Heart right ventricle (tissue), 16 donors: ENCODE data around the gene TEC. TPM values are rescaled to one million over a fixed set of nuclear protein-coding genes. Genes with fewer than 3 reads are reported as not detected.

Experiments used
- ATAC-seq, 8 donors: fragments of 200-7000 bp; cut with Tn5 transposase; one replicate each; pipeline ENCODE4 v1.9.1; 2020; ENCODE audit warnings: mild to moderate bottlenecking in 8 of 8, moderate library complexity in 8 of 8, moderate number of reproducible peaks in 1 of 8
- DNase-seq, 2 donors: peaks; one replicate each; pipeline ENCODE4 v3.0.0-alpha.2; 2020
- H3K27ac ChIP-seq, 10 donors: fragments of 200-600 bp; sonication (generic) in 2 of 10; one replicate each; pipeline versions ENCODE4 v1.5.0 to v1.8.0; 2020 to 2022; ENCODE audit warnings: mild to moderate bottlenecking in 3 of 10
- H3K27me3 ChIP-seq, 7 donors: fragments of 200-600 bp; one replicate each; pipeline ENCODE4 v1.8.0; 2021 to 2022; ENCODE audit warnings: mild to moderate bottlenecking in 2 of 7
- H3K36me3 ChIP-seq, 9 donors: fragments of 200-600 bp; sonication (generic) in 1 of 9; one replicate each; pipeline versions ENCODE4 v1.5.0 to v1.8.0; 2020 to 2022; ENCODE audit warnings: mild to moderate bottlenecking in 2 of 9
- H3K4me1 ChIP-seq, 9 donors: fragments of 200-600 bp; sonication (generic) in 1 of 9; one replicate each; pipeline versions ENCODE4 v1.5.0 to v1.8.0; 2020 to 2022; ENCODE audit warnings: mild to moderate bottlenecking in 4 of 9
- H3K4me3 ChIP-seq, 10 donors: fragments of 200-600 bp; sonication (generic) in 2 of 10; one replicate each; pipeline versions ENCODE4 v1.5.0 to v1.8.0; 2020 to 2022; ENCODE audit warnings: mild to moderate bottlenecking in 7 of 10, moderate library complexity in 2 of 10
- H3K9me3 ChIP-seq, 11 donors: fragments of 200-600 bp in 10 of 11; sonication (generic) in 2 of 11; one replicate each; pipeline versions ENCODE4 v1.5.0 to v1.8.0; 2013 to 2022; ENCODE audit warnings: mild to moderate bottlenecking in 2 of 11, control low read depth in 1 of 11, moderate library complexity in 1 of 11
- CTCF ChIP-seq, 9 donors: fragments of 200-600 bp; sonication (generic) in 2 of 9; IDR thresholded peaks; one replicate each; pipeline versions ENCODE4 v1.5.0 to v1.8.0; 2021 to 2022; ENCODE audit warnings: antibody characterized with exemption in 9 of 9, mild to moderate bottlenecking in 5 of 9, moderate library complexity in 1 of 9
- WGBS, 2 donors: extraction: QIAGEN DNeasy Blood & Tissue Kit; methylation state at CpG; one replicate each; pipeline ENCODE4 v1.1.7; 2013; ENCODE audit warnings: inconsistent platforms in 1 of 2; 5-methylcytosine and 5-hydroxymethylcytosine counted together
- intact Hi-C, 10 donors: fragments of 100-400 bp; cut with DNase I; formaldehyde crosslinking; loops; one replicate each; pipeline versions ENCODE4 v1.11.1 to v1.14.2; 2022
- polyA plus RNA-seq, 2 donors: library from polyadenylated mRNA; stranded (reverse); fragments of 200-250 nt; gene quantifications; one replicate each; pipeline ENCODE4 v1.2.3, GENCODE V29; 2013
- total RNA-seq, 10 donors: library from RNA; stranded (reverse); fragmentation: NEBNext Ultra II Directional in 3 of 10; extraction: Animal tissue kit (Norgen Biotek cat#: 25700) in 3 of 10; gene quantifications; one replicate each; pipeline versions ENCODE4 v1.2.1 to v1.2.4, GENCODE V29; 2021 to 2023
- donor health status: Arrhythmogenic right ventricular cardiomyopathy.
- donor health status: ischemic (EF 13 %, LVEDD 7.1; RV severe dilation, severe dysfunction).
- donor health status: healthy with polysubstance abuse.
- donor health status: DM: no; HTN: yes; CAD: no.
- donor health status: DM: no; HTN: no; CAD: no.
- donor health status: ischemic (EF 25% LVEDD 6.9; RV normal size, moderate dysfunction).
- donor health status: ischemic (EF 25% LVEDD 5.7; RV mildly dilated, moderate dysfunction).
- donor health status: healthy.
- donor health status: DM: yes; HTN: yes; CAD: no.
- donor health status: Ischemic cardiomyopathy.
- donor health status: ischemic (EF 35%, LVEDD 5.7; RV mildly dilated, moderate dysfunction).
- donor health status: nonischemic (EF 11% LVEDD 7.7; RV severe dilation, severe dysfunction).
- donor health status: DM: yes; HTN: yes; CAD: no.
- donor health status: PGD.
- donor health status: ischemic (EF 29% LVEDD 5.4; RV normal size, mild dysfunction).
- donor health status: nonischemic (EF 23%, LVEDD 6.1; RV moderate dilation, normal function).

The TEC gene
- total and polyA plus RNA-seq, 12 donors: 1.0 to 3.6 (median 2.2) TPM

- TF ChIP-seq CTCF (IDR thresholded peaks at IDR 0.05): no peak
- Histone ChIP-seq H3K9me3 (peaks cover 0 to 13% (median 0%) of the 10 kb centered on the region in 11 donors), H3K36me3 (no peaks in the 10 kb centered on the region), H3K27ac (no peak overlapping the region), H3K4me3 (no peak overlapping the region), H3K27me3 (no peaks in the 10 kb centered on the region), H3K4me1 (peaks cover 0 to 15% (median 0%) of the 10 kb centered on the region in 9 donors)
- intact Hi-C loops: no loop called here
- no peak for DNase-seq
- ATAC-seq: no peak
- WGBS, 2 donors: 83 to 86% methylated on average over 2 of the region's 2 CpGs
Measured at GRCh38 chr4:48243887-48244286, 25.8 kb downstream of the TEC start.

- DNase-seq: no peak
- Histone ChIP-seq H3K36me3 (no peaks in the 10 kb centered on the region), H3K4me3 (no peak overlapping the region), H3K9me3 (peaks cover 0 to 13% (median 0%) of the 10 kb centered on the region in 11 donors), H3K4me1 (peaks cover 0 to 15% (median under 1%) of the 10 kb centered on the region in 9 donors), H3K27me3 (no peaks in the 10 kb centered on the region), H3K27ac (no peak overlapping the region)
- no peak for ATAC-seq
- TF ChIP-seq CTCF (IDR thresholded peaks at IDR 0.05): no peak
- WGBS, 2 donors: 91% methylated on average over 3 of the region's 3 CpGs
- intact Hi-C loops: no loop called here
Measured at GRCh38 chr4:48243429-48243828, 26.2 kb downstream of the TEC start.

- peaks cover 0 to 19% (median 8%) of the 10 kb centered on the region in 9 donors for H3K4me1 ChIP-seq
- H3K9me3 ChIP-seq: peaks cover 0 to 13% (median 0%) of the 10 kb centered on the region in 11 donors
- H3K27me3 ChIP-seq: no peaks in the 10 kb centered on the region
- DNase-seq (no peak), ATAC-seq (no peak)
- 80 to 89% methylated on average over 1 of the region's 1 CpG for whole genome bisulfite sequencing, 2 donors
- TF ChIP-seq CTCF (IDR thresholded peaks at IDR 0.05): no peak
- intact Hi-C loops: no loop called here
- H3K4me3 ChIP-seq: no peak overlapping the region
- no peaks in the 10 kb centered on the region for H3K36me3 ChIP-seq
- no peak overlapping the region for H3K27ac ChIP-seq
Measured at GRCh38 chr4:48242511-48243195, 27.0 kb downstream of the TEC start.

- no peak for ATAC-seq
- H3K27ac ChIP-seq: no peak overlapping the region
- no peaks in the 10 kb centered on the region for H3K27me3 ChIP-seq
- H3K36me3 ChIP-seq: no peaks in the 10 kb centered on the region
- no peak for DNase-seq
- TF ChIP-seq CTCF (IDR thresholded peaks at IDR 0.05): no peak
- intact Hi-C loops: no loop called here
- 93 to 94% methylated on average over 2 of the region's 2 CpGs for WGBS, 2 donors
- H3K9me3 ChIP-seq: peaks cover 0 to 8% (median 0%) of the 10 kb centered on the region in 11 donors
- peaks cover 0 to 16% (median 8%) of the 10 kb centered on the region in 9 donors for H3K4me1 ChIP-seq
- H3K4me3 ChIP-seq: no peak overlapping the region
Measured at GRCh38 chr4:48241731-48242130, 27.9 kb downstream of the TEC start.
